Stimulated activated CD4-positive, alpha-beta T cell treated with anti-CD3 and anti-CD28 coated beads, Interleukin-2, amount 100 ng/mL, for 24 hours (primary cell): Measurements from ENCODE around the gene ANK2.
A peak's percentile ranks its signal among the peaks of the same experiment; 100 is the strongest.

Experiments
- DNase-seq, 2 donors: peaks; one replicate each; pipeline ENCODE4 v3.0.0-alpha.2; 2020

The ANK2 gene

DNA sequence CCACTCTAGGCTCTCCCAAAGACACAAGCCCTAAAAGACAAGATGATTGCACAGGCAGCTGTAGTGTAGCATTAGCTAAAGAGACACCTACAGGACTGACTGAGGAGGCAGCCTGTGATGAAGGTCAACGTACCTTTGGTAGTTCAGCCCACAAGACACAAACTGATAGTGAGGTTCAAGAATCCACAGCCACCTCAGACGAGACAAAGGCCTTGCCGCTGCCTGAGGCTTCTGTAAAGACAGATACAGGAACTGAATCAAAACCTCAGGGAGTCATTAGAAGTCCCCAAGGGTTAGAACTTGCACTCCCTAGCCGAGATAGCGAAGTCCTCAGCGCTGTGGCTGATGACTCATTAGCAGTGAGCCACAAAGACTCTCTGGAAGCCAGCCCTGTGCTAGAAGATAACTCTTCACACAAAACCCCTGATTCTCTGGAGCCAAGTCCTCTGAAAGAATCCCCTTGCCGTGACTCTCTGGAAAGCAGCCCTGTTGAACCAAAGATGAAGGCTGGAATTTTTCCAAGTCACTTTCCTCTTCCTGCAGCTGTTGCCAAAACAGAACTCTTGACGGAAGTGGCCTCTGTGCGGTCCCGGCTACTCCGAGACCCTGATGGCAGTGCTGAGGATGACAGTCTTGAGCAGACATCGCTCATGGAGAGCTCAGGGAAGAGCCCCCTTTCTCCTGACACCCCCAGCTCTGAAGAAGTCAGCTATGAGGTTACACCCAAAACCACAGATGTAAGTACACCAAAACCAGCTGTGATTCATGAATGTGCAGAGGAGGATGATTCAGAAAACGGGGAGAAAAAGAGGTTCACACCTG is 306.3 kb downstream of the ANK2 start:
- DNase-seq = peak; percentile 70 to 71

DNA sequence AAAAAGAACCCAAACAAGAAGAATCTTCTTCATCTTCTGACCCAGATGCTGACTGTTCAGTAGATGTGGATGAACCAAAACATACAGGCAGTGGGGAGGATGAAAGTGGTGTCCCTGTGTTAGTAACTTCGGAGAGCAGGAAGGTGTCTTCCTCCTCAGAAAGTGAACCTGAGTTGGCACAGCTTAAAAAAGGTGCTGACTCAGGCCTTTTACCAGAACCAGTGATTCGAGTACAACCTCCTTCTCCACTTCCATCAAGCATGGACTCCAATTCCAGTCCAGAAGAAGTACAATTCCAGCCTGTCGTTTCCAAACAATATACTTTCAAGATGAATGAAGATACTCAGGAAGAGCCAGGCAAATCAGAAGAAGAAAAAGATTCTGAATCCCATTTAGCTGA is 307.0 kb downstream of the ANK2 start:
- DNase-seq = no peak

DNA sequence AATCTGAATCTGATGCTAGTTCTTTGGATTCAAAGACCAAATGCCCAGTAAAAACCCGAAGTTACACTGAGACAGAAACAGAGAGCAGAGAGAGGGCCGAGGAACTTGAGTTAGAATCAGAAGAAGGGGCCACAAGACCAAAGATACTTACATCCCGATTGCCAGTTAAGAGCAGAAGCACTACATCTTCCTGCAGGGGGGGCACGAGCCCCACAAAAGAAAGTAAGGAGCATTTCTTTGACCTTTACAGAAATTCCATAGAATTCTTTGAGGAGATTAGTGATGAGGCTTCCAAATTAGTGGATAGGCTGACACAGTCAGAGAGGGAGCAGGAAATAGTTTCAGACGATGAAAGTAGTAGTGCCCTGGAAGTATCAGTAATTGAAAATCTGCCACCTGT is 309.3 kb downstream of the ANK2 start:
- no peak for DNase-seq

DNA sequence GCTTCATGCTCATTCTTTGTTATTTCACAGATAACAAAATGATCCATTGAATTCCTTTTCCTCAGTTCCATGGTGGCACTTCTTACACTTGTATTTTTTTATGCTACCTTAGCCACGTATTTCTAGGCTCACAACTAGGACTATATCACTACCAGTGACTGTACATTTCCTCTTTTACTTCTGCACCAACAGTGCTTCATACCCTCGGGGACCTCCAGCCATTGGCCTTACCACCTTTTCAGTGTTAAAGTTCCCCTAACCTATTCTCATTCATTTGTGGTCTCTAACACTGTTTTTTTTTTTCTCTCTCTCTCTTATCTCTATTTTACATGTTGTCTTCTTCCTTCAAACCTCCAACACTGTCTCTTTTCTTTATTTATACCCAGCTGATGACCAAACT is 315.9 kb downstream of the ANK2 start:
- no peak for DNase-seq

DNA sequence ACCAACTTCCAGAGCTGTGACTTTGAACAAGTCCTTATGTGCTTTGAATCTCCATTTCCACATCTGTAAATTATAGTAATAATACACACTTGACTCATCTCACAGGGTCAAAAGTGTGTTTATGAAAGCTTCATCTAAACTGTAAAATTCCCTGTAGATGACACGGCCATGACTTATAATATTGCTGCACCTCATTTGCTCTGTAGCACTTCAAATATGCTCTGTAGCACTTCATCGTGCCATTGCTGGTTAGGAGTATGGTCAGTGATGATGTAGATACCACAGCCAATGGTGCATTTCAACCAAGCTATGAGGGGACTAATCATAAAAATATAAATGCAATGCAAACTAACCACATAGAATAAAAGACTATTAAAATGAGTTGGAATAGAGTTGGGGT is 318.6 kb downstream of the ANK2 start:
- DNase-seq = no peak

DNA sequence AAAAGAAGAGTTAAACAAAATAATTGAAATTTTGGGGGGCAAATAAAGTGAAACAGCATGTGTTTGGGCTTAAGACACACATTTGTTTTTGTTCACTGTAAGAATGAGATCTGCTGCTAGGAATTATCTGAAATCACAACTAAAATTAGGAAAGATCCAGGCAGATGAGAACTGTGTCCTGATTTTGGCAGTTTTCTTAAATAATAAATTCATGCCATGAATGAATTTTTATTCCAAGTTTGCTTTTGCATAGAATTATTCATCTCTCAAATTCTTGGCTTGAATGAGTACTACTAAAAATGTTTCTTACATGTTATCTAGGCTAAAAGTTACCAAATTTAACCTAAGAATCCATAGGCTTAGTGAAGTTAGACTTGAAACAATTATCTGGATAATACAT is 321.7 kb downstream of the ANK2 start:
- no peak for DNase-seq

DNA sequence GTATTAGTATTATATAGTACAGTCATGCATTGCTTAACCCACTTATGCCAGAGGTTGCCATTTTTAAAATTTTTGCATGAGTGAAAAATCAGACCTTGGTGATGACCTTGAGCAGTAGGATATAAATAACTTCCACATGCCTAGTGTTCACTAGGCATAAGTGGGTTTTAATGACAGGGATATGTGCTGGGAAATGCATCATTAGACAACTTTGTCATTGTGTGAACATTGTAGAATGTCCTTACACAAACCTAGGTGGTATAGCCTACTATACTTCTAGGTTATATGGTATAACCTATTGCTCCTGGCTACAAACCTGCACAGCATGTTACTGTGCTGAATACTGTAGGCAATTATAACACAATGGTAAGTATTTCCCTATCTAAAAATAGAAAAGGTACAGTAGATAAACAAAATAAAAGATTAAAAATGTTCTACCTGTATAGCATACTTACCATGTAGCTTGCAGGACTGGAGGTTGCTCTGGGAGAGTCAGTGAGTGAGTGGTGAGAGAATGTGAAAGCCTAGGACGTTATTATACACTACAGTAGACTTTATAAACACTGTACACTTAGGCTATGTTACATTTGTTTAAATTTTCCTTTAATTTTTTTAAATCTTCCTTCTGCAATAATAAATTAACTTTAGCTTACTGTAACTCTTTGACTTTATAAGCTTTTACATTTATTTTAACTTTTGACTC is 326.7 kb downstream of the ANK2 start:
- no peak for DNase-seq

DNA sequence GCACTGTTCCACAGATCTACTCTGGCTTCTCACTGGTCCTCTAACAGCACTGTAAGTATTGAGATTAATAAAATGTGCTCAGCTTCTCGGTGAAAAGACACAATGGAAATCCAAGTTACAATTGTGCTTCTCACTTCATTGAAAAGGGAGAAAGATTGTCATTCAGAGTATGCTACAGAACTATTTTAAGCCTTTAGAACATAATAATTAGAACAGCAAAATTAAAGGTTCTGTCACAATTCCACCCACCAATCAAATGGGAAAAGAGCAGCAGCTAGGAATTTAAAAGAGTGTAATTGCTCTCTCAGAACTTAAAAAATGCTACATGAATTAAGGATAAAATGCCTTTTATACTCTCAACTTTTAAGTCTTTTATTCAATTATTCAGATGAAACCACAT is 329.4 kb downstream of the ANK2 start:
- DNase-seq = no peak

DNA sequence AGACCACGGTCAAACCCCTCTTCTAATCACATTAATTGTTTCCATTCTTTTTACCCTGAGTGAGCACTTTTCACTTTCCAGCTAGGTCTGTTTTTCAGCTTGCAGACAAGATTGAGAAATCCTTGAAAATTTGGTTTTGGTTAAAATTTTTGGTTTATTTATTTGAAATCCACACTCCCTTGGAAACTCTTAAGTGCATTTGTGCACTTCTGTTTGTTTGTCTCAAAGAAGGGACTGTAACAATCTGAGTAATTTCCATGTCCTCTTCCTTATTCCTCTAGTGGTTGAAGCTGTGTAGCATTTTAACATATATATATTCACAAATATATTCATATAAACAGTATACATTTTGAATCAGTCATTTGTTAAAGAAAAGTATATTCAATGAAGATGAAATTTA is 333.3 kb downstream of the ANK2 start:
- DNase-seq = no peak

DNA sequence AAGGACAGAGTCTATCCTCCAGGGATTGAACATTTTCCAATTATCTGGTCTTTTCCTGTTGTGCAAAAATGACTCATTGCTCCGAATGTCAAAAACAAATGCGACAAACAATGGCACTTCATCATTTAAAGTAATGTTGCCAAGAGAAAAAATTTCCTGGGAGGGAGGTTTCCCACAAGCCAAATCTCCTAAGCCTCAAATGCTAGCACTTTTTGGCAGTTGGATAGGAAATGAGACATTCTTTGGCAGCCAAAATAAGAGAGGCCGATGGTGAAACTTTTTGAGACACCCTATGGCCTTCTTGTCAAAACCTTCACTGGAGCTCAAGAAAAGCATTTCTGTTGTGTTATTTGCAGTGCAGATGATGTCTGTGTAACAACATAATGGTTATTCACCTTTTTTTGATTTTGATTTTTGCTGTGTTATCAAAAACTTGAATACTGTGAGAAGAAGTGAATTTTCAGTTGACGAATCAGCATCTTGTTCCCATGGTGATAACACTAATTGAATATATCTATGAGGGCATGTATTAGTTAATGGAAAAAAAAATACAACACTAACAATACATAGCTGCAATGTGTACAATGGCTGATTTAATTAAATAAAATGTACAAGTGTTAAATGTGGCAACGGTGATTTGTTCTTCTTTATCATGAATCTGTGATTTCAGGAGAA is 333.8 kb downstream of the ANK2 start:
- no peak for DNase-seq

DNA sequence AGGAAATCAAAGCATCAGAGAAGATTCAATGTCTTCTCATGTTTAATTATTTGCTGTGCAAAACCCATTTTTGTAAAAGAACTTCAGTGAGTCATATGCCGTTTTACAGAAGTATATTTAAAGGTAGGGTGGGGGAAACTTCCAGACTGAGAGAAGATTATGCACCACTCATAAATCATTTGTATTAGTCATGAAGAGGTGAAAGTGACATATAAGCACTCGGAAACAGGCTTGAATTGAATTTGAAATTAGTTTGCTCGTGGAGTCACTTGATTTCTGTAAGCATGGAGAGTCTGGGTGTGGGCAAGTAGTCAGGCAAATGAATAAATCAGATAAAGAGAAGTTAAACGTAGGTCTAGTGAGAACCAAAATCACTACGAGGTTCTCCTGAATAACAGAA is 335.1 kb downstream of the ANK2 start:
- DNase-seq = no peak

DNA sequence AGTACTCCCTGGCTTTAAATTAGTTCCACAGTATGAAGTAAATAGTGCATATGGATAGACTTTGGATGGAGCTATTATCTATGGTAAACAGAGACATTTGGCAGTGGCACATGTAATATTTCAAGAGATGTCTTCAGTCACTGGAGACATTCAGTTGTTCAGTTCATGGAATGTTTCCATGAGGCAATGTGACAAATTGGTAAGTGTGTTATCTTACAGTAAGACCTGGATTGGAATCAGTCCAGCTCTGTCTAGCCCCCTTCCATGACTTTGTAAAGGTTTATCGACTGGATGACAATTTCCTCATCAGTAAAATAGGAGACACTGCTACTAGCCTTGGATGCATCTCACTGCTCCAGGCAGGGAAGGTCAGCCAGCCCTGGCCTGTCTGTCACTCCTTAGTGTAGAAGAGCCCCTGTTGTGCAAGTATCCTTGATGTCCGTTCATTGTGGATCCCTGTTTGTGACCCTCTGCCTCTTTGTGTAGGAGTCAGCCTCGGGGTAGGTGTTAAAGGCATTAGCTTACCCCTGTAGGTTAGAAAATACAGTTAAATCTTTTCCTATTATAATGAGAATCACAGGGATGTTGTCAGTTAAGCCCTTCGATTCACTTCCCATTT is 335.9 kb downstream of the ANK2 start:
- no peak for DNase-seq

DNA sequence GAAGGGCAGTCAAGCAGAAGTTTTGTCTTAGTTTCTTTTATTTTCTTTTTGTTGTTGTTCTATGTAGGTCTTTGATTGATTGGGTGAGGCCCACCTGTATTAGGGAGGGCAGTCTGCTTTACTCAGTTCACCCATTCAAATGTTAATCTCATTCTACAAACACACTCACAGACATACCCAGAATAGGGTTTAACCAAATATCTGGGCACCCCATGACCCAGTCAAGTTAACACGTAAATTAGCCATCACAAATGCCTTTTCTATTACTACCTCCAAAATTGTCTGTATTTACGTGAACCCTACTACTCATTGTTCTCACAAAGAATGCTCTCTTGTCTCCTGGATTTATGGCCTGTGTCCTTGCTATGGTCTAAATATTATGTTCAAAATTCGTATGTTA is 339.7 kb downstream of the ANK2 start:
- no peak for DNase-seq

DNA sequence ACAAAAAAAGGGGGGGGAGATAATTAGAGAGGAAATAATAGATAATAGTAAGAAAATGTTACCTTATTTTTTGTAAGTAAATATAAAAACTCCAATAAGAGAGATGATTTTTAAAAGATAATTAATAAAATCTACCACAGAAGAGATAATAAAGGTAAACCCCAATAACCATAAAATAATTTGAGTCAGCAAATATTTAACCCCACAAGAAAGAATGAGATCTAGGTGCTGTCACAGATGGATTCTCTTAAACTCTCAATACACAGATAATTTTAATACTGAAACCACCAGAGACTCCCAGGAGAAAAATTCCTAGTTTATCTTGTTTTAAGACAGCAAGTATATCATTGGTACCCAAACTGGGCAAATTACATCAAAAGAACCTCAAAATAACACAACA is 341.4 kb downstream of the ANK2 start:
- DNase-seq = no peak

DNA sequence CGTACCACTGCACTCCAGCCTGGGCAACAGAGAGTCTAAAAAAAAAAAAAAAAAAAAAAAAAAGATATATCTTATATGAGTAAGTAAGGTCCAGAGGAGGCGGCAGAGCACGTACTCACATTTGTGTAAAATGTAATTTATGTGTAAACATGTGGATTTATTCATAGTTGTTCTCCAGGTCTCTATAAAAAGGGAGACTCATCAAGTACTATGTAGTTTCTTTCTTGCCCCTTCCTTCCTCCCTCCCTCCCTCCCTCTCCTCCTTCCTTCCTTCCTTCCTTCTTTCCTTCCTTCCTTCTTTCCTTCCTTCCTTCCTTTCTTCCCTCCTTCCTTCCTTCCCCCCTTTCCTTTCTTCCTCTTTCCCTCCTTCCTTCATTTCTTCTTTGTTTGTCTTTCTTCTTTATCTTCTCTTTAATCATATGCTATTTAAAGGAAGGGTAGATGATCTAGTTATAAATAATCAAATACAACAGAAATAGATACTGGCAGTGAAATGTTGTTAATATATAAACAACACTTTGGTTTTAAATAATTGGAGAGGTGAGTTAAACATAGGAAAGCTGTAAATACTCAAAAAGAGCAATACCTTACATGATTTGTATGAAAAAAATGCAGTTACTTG is 344.8 kb downstream of the ANK2 start:
- DNase-seq = no peak

DNA sequence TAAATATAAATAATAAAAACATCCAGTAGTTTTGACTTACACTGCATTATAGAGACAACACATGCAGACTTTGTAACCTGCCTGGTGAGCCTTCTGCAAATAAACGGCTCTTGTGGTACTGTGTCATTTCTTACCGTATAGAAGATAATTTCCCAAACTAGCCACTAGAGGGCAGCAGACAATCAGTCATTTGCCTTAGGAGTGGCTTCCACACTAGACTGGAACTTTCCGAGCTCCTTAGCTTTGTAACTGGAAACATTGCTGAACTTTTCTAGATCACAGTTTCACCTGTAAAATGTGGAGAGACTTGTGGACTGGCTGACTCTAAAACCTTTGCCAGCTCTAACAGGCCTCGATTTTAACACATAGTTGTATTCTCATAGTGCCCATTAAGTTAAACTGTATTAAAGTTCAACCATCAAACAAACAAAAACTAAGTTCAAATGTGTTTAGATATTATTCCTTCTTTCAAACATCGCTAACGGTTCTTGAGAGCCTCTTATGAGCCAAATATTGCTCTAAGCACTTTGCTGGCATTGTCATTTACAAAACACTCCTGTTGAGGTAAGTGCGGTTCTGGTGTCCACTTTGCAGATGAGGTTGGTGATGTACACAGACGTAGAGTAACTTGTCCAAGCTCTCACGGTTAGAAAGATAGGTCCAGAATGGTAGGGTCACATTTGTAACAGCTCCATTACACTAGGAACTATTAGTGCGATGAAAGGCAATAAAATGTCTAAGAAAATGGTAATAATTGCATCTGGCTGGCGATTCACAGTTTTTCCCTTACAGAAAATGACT is 345.5 kb downstream of the ANK2 start:
- DNase-seq = peak; percentile 20 to 58

DNA sequence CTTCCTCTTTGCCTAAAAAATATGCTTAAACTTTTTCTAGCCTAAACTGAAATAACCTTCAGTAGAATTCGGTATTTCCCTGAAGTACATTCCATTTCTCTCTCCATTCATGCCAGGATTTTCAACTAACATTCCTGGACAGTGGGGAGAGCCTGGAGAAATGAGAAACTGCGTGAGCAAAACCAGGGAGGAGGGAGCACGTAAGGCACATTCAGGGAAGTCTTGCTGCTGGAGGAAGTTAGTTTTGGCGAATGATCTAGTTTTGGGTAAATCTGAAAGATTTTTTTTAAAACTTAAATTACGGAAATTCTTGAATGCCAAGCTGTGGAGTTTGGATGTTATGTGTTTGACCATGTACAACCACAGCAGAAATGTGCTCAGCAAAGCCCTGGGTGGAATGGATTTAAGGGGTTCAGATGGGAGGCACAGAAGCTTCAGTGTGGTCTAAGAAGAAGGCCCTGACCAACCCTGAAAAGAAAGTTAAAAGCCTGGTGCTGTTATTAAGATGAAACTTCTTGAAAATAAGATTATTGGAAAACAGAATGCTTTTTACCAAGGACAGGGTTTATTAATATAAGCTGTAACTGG is 347.8 kb downstream of the ANK2 start:
- no peak for DNase-seq

DNA sequence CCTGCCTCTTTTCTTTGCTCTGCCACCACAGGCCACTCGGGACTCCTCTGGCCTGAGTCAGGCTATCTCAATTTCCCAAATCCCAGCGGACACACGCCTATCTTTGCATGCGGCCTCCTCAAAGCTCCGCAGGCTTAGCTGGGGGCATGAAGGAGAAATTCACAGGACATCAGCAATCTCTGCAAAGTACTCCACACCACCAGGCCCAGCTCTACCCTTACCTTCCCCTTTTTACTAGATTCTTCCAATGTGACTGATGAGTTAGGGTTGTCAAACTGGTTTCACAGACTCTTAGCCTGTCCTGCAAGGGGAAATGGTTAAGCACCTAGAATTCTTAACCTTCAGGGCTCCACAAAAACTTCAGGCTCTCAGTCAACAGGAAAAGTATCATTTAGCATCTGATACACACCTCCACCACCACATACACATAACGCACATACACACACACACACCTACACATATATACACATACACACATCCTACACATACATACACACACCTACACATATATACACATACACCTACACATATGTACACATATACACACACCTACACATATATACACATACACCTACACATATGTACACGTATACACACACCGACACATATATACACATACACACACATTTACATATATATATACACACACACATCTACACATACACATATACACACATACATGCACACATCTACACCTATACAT is 349.1 kb downstream of the ANK2 start:
- no peak for DNase-seq

DNA sequence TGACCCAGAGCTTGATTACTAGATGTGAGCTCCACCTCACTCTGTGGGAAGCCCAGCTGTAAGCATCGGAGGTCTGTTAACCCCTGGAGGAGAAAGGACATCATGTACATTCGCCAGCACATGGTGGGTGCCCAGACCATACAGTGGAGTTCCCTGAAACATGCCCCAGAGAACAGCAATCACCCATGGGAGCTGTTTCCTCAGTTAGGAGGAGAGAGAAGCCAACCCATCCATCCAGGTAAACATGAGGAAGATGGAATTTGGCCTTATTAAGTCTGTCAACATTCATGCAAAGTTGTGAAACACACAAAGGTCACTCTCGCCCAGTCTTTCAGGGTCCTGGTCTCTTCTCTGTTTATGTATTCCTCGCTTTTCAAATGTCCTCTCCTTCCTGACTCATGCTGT is 354.7 kb downstream of the ANK2 start:
- DNase-seq = no peak

DNA sequence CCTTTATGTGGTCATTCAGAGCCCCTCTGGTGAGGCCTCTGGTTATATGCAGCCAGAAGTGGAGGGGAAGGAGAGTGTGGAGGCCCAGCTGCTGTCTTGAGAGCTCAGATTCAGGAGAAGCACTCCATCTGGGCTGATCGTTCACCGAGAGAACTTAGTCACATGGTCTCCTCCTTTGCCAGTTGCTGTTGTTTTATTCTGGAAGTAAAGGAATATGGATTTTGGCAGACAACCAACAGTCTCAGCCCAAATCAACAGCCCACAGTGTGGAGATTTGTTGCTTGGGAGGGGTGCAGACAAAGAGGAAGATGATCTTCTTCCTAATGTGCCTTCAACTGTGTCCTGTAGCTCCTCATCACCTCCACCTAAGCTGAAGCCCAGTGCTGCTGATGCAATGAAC is 355.4 kb downstream of the ANK2 start:
- DNase-seq = no peak
